Stimulated activated naive CD4-positive, alpha-beta T cell (primary cell): Measurements from ENCODE around the gene SNRPD3.
"Not testable (repeated sequence)": the region's sequence is repeated elsewhere in the genome, so short reads cannot be mapped to it uniquely, and the experiment has no call there.

Experiments
- DNase-seq, 6 experiments: peaks; one replicate each; lab custom pipeline; 2025; lab: John Stamatoyannopoulos, UW

Gene SNRPD3

DNA sequence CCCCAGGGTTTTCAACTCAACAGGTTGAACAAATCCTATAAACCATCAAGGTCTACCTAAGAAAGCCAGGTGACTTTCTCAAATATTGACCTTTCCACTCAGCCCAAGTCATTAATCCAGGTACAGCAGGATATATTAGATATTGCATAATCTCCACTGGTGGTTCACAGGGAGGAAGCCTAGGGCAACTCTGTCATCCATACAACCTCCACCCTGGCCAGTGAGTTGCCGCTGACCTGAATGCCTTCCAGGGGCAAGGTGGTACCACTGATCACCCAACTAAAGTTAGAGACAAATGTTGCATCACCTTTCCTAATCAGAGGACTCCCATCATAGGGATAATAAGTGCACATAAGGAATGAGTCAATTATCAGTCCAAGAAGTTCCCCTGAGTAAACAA lies 23.7 kb upstream of the SNRPD3 start:
- DNase-seq: no peak

DNA sequence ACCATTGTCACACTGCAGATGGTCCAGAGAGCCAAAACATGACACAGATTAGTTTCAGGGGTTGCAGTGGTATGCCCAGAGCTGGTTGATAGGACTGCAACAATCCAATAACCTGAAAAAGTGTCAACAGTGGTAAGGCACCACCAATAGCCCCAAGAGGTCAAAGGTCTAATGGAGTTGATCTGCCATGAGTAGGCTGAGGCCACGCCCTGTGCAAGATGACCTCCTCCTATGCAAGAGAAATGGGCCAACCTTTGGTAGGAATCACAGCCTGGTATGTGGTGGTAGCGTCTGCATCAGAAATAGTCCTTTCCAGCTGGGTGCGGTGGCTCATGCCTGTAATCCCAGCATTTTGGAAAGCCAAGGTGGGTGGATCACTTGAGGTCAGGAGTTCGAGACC lies 20.5 kb upstream of the SNRPD3 start:
- no peak for DNase-seq

DNA sequence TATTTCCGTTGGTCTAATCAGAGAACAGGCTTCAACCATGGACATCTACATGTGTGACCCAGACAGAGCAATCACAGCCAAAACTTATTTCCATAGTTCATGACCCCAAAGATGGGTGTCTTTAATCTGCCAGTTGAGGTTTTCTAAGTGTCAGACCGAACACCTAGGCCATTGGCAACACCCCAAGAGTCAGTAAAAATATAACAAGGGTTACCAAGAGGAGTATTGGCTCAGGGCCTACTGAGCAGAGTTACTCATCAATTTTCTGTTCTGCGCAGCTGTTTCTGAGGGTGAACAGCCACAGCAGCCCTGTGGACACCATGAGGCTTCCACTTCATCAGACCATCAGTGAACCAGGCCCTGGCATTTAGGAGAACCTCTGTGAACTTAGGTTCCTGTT lies 19.7 kb upstream of the SNRPD3 start:
- no peak for DNase-seq

DNA sequence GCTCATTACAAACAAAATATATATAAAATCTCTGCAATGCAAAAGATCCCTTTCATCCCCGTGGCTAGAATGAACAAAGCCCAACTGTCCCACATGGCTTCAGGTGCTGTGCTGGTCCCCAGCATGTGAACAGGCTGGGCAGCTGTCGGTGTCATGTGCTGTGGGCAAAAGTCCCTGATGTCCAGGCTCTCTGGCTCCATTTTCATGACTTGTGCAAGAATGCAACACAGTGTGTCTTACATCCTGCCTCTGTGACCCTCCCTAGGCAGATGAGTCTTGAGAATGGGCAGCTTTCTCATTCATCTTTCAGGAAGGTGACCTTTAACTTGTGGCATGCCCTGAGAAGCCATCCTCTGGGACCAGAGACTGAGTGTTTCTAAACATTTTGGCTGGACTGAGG lies 15.3 kb upstream of the SNRPD3 start:
- DNase-seq: no peak

GRCh38 chr22:24541681-24542515 lies 13.9 kb upstream of the SNRPD3 start:
- DNase-seq: no peak

GRCh38 chr22:24542641-24543040 lies 13.2 kb upstream of the SNRPD3 start:
- DNase-seq: no peak

DNA sequence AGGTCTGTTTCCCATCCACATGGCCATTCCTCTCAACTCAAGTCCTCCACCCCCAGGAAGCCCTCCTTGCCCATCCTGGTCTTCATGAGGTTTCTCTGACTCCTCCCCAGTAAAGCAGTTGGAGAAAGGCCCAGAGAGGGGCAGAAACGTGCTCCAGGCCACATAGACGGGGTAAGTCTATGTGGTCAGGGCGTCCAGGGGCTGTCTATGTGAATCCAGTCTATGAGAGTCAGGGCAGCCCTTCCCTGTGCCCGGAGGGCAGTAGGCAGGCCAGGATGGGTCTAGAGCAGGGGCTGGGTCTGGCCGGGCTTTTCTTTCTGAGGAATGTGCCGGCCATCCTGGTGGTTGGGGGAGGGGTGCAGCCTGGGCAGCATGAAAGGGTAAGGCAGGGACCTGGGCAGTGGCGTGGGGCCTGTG lies 12.6 kb upstream of the SNRPD3 start:
- DNase-seq: no peak

DNA sequence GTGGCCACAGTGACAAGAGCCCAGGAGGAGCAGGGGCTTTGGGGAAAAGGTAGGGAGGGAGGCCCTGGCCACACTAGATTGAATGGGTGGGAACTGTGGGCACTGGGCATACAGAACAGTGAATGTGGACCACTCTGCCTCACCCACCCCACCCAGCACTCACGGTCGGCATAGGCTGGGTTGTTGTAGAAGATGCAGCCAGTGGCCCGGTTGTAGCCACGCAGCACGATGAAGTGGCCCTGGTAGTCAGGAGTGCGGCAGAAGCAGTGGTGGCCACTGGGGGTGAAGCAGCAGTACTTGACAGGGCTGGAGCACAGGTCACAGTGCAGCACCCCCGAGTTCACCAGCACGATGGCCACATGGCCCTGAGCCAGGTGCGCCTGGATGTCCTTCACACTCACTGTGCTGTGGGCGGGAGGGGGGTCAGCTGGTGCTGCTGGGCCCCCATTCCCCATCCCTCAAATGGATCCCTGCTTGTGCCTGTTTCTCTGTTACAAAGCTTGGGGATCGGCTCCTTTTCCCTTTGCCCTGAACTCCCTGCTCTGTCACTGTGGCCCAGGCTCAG lies 12.0 kb upstream of the SNRPD3 start:
- no peak for DNase-seq

- no peak for DNase-seq
Measured at GRCh38 chr22:24548812-24549211, 7.0 kb upstream of the SNRPD3 start.

DNA sequence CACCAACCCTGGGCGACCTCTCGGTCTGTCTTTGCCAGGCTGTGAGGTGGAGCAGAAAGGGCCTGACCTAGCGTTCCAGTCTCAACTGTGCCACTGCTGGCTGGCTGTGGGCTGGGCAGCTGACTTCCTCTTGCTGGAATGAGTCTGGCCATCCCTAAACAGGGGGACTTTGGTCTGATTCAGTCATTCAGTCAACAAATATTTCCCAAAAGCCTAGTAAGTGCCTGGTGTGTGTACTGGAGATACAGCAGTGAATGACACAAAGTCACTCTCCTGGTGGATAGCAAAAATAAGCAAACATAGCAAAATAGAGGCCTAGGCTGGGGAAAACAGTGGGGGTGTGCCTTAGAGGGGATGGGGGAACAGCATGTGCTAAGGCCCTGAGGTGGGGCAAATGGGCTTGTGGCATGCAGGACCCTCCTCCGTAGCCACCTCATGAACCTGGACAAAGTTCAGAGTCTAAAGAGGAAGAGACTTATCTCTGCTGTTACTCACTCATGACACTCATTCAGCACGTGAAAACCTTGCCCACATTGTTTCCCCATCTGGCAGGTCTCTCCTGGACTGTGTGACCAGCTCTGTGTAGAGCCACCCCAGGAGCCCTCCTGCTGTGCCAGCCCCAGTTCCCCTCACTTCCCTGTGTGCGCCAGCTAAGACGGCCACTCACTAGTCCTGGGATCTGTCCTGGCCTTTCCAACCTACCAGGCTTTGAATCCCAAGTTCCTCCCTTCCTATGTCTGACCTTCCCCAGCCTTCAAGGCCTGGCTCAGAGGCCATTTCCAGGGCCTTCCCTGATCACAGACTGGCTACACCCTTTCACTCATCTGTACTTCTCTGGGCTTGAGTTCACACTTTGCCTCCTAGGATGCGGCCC lies 5.5 kb upstream of the SNRPD3 start:
- no peak for DNase-seq

GRCh38 chr22:24550902-24551435 lies 4.8 kb upstream of the SNRPD3 start:
- no peak for DNase-seq

- not testable (repeated sequence) for DNase-seq
Measured at GRCh38 chr22:24552503-24553286, 3.1 kb upstream of the SNRPD3 start.

GRCh38 chr22:24553597-24554312 lies 2.0 kb upstream of the SNRPD3 start:
- DNase-seq: peak in 1 of 6 experiments; percentile 26

GRCh38 chr22:24554313-24555164 lies 1.3 kb upstream of the SNRPD3 start, which contains the start of gene GUCD1:
TSS of gene GUCD1 (minus strand) at chr22:24555138. CDS start at chr22:24554991, 147 bp downstream.
- DNase-seq: peak in 3 of 6 experiments; percentile 15 to 35 (median 31)

DNA sequence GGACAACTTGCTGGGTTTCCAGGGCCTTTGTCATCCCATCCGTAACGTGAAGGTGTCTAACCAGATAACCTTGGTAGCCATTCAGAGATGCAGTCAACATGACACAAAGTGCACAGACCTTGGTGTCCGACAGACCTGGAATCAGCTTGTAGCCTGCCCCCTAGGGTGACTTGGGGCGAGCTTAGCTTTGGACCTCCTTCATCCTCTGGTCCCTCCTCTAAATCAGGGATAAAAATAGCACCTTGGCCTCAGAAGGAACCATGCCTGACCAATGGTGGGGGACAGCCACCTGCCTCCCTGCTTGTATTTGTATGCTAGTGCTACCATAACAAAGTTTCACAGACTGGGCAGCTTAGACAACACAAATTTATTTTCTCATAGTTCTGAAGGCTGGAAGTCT lies 3.7 kb downstream of the SNRPD3 start:
- no peak for DNase-seq

DNA sequence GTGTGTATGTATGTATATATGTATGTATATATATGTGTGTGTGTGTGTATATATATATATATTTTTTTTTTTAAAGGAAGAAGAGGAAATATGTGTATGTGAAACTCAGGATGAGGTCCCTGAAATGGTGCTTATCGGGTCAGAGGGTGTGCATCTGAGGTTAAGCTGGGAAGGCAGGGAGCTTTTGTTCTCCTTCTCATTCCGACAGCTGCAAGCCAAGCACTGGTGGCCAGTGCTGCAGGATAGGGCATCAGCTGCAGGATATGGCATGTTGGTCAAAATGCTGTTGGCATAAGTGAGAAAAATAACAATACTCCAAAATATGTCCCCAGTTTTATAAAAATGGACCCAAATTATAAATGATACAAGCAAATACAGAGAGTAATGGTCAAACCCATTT lies 7.4 kb downstream of the SNRPD3 start:
- no peak for DNase-seq

DNA sequence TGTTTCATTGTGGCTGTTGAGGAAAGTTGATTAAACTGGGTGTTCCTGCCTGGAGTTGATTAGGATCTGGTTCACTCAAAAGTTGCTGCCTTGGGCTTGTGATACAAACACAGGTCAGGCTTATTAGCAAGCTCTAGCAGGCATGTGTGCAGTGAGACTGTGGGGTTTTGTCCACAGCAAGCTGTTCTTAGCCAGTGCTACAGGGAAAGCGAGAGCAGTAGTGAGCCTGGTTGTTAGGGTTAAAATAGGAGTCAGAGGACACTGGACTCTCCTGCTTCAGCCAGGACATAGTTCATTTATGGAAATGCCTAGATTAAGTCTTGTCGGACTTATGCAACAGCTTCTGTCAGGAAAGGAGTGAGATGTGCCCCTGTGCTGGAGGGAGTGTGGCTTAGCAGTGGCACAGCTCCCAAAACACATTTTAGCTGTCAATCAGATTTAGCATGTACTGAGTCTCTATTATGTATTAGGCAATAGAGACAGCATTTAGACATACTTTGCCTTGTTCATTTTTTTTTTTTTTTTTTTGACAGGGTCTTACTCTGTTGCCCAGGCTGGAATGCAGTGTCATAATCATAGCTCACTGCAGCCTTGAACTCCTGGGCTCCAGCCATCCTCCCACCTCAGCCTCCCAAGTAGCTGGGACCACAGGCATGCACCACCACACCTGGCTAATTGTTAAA lies 8.7 kb downstream of the SNRPD3 start:
- no peak for DNase-seq

- DNase-seq: no peak
Measured at GRCh38 chr22:24565077-24565476, 9.3 kb downstream of the SNRPD3 start.

DNA sequence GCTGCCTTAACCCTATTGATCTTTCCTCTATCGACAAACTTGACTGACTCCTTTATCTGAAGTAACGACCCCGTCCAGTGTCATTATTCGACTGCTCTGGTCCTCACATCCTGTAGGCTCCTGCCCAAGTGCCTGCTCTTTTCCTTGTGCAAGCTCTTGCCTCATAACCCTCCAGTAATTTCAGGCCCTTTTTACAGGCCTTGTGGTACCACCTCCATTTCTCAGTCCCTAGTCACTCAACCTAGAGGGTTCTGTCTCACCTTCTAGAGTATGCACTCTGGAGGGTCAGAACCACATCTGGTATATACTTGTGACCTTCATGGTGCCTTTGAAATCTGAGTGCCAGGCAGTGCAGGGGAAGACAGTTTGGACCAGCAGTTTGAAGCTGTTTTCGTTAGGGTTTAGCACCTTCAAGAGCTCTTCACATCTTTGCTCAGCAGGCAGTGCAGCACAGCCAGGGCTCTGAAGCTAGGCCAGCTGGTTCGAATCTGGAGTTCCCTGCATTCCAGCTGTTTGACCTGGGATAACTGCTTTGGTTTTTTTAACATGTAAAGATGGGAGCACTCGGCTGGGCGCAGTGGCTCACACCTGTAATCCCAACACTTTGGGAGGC lies 11.2 kb downstream of the SNRPD3 start:
- DNase-seq: no peak
